ENCODE results near the gene FUOM. TPM values are rescaled to one million over a fixed set of nuclear protein-coding genes. Genes with fewer than 3 reads are reported as not detected.
A peak's percentile ranks its signal among the peaks of the same experiment; 100 is the strongest.

FUOM gene
- total and polyA plus RNA-seq, 9 of the 15 experiments (the other 6 are each of a cell fraction or from before 2014, with no cell fraction given): 1.8 to 96.1 (median 27.0) TPM

- TF ChIP-seq MLLT1 (IDR thresholded peaks at IDR 0.05) (no peak), SMAD3 (CRISPR knock-in tag; conservative IDR thresholded peaks at IDR 0.05) (no peak), ARID3B (CRISPR knock-in tag; IDR thresholded peaks at IDR 0.05; ENCODE audit: borderline replicate concordance) (no peak), GABPB1 (CRISPR knock-in tag; IDR thresholded peaks at IDR 0.05) (peak; percentile 83), NR3C1 (CRISPR knock-in tag; IDR thresholded peaks at IDR 0.05) (no peak), ZSCAN32 (CRISPR knock-in tag; IDR thresholded peaks at IDR 0.05) (no peak), SIX5 (IDR thresholded peaks at IDR 0.05; ENCODE audit: borderline replicate concordance in 1 of 2, insufficient read depth in 1 of 2, low read depth in 1 of 2, low read length in 2 of 2) (no peak), NR1H2 (CRISPR knock-in tag; IDR thresholded peaks at IDR 0.05) (no peak), SIRT6 (IDR thresholded peaks at IDR 0.05; ENCODE audit: low read depth, low read length) (no peak), ZNF3 (CRISPR knock-in tag; IDR thresholded peaks at IDR 0.05) (no peak), ETS1 (conservative IDR thresholded peaks at IDR 0.05; ENCODE audit: control insufficient read depth, low read depth, low read length) (peak; percentile 92), SP2 (IDR thresholded peaks at IDR 0.05; ENCODE audit: extremely low read depth, low read depth, low read length, poor library complexity, severe bottlenecking) (no peak), STAT5B (CRISPR knock-in tag; IDR thresholded peaks at IDR 0.05) (no peak), TAL1 (IDR thresholded peaks at IDR 0.05) (no peak), CTCFL (IDR thresholded peaks at IDR 0.05; ENCODE audit: borderline replicate concordance, insufficient read depth, low read depth, low read length, poor library complexity, severe bottlenecking) (no peak), BRF1 (IDR thresholded peaks at IDR 0.05; ENCODE audit: borderline replicate concordance, extremely low read depth, insufficient read length) (no peak), ZNF354B (CRISPR knock-in tag; IDR thresholded peaks at IDR 0.05) (no peak), MEF2A (IDR thresholded peaks at IDR 0.05; ENCODE audit: control insufficient read depth, low read depth, low read length) (no peak), NR2C2 (CRISPR knock-in tag; IDR thresholded peaks at IDR 0.05) (0 out of 2 replicates have a peak, but pooled peaks have one; percentile 12), NR2C2 (tag; IDR thresholded peaks at IDR 0.05) (peak; percentile 39; the same call in 1 of the 2 replicates), FOSL1 (tag; conservative IDR thresholded peaks at IDR 0.05) (peak; percentile 56; the same call in 1 of the 2 replicates), FOXA3 (CRISPR knock-in tag; conservative IDR thresholded peaks at IDR 0.05 in 1 of 2, IDR thresholded peaks at IDR 0.05 in 1 of 2) (no peak)
Observed at GRCh38 chr10:133308421-133309099, 49.3 kb downstream of the FUOM start, which contains the start of the genes TUBGCP2 and ZNF511 (continued).

Measured in K562 (cell line).